NCI-H1105 treated with DMSO at 0.1 percent for 48 hours (cell line): ENCODE data around the gene C4orf36.
A peak's percentile ranks its signal among the peaks of the same experiment; 100 is the strongest.
"Not testable (repeated sequence)": the region's sequence is repeated elsewhere in the genome, so short reads cannot be mapped to it uniquely, and the experiment has no call there.

Experiments used
- DNase-seq: peaks from one replicate; lab custom pipeline; 2025; lab: John Stamatoyannopoulos, UW

C4orf36 gene

GRCh38 chr4:86917212-86918039 lies 25.2 kb upstream of the C4orf36 start:
- DNase-seq = no peak

- DNase-seq = no peak
Observed at GRCh38 chr4:86916392-86916791, 24.2 kb upstream of the C4orf36 start.

DNA sequence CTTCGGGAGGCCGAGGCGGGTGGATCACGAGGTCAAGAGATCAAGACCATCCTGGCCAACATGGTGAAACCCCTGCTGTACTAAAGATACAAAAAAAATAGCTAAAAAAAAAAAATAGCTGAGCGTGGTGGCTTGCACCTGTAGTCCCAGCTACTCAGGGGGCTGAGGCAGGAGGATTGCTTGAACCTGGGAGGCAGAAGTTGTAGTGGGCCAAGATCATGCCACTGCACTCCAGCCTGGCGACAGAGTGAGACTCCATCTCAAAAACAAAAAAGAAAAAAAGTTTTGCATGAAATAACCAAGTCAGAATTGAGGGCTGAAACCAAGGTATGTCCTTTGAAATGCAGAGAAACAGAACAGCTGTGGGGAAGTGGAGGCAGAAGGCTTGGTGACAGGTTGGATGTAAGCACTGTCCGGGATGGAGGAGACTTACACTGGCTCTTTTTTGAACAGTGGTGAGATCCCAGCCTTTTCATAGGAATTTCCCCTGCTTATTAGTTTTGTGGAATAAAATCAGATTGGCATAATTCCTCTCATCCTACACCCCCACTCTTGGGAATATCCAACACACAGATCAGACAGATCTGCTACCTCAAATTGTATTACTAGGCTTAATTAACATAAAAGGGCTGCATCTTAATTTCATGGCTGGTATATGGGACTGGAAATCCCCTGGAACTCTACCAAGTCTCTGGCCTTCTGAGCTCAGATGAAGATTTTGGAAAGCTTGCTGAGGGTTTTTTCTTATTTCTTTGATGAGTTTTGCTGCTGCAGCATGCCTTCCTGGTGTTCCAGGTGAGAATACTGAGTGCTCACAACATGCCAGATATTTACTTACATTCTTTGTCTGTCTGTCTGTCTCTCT lies 18.8 kb upstream of the C4orf36 start:
- DNase-seq = no peak

GRCh38 chr4:86910369-86910768 lies 18.1 kb upstream of the C4orf36 start:
- no peak for DNase-seq

- DNase-seq = no peak
Observed at GRCh38 chr4:86909546-86910295, 17.5 kb upstream of the C4orf36 start.

DNA sequence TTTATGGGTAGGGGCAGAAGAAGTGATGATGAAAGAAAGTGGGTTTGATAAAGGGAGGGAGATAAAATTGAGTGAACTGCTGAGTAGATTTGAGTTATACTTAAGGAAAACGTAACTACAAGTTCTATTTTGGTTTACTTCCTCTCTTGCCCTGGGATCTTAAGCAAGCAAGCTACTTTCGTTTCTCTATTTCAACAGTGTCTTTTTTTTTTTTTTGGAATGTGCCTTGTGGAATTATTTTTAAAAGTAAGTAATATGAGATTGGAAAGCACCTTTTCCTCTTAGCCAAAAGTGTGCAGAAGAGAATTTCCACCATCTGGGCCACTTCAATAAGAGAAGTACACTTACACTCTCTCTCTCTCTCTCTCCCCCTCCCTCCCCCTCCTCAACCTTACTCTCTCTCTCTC lies 16.0 kb upstream of the C4orf36 start:
- DNase-seq = no peak

- DNase-seq = no peak
Observed at GRCh38 chr4:86901864-86902263, 9.6 kb upstream of the C4orf36 start.

- DNase-seq = peak; percentile 6
Observed at GRCh38 chr4:86898562-86898961, 6.3 kb upstream of the C4orf36 start.

DNA sequence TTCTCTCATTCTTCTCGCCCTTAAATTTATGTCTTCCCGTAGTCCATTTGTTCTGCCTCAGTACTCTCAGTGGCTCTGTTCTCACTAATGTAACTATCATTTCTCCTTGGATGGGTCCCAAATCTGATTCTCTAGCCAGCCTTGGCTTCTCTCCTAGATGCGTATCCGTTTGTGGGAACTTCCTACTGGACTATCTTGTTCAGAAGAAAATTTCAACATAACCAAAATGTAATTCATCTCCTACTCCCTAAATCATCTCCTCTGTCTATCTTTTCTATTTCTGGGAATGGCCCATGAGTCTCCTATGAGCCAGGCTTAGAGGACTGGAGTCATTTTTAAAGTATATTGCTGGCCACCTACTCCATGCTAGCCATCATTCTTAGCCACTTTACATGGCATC lies 4.4 kb upstream of the C4orf36 start:
- no peak for DNase-seq

GRCh38 chr4:86895692-86896488 lies 3.7 kb upstream of the C4orf36 start:
- DNase-seq = peak; percentile 75

DNA sequence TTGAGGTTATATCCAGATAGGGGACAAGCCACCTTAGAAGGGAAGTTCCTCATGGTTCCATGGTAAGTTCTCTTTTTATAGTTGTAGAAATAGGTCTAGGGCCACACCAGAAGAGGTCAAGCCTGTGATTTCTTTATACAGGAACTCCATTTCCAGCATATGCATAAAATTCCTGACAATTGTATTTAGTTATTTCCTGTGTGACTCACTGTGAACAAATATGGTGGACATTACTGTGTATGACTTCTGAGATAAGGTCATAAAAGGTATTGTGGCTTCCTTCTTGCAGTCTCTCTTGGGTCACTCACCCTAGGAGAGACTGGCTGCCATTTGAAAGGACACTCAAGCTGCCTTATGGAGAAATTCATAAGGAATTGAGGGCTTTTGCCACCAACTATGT lies 2.2 kb upstream of the C4orf36 start:
- no peak for DNase-seq

DNA sequence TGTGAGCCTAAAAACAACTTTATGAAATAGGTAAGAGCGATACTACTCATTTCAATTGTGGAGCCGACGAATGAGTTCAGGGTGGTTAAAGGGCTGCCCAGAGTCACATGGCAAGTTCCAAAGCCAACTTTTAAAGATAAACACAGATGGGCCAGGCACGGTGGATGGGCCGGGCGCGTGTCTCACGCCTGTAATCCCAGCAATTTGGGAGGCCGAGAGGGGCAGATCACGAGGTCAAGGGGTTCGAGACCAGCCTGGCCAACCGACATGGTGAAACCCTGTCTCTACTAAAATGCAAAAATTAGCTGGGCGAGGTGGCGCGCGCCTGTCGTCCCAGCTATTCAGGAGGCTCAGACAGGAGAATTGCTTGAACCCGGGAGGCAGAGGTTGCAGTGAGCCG lies 914 bp upstream of the C4orf36 start:
- no peak for DNase-seq

DNA sequence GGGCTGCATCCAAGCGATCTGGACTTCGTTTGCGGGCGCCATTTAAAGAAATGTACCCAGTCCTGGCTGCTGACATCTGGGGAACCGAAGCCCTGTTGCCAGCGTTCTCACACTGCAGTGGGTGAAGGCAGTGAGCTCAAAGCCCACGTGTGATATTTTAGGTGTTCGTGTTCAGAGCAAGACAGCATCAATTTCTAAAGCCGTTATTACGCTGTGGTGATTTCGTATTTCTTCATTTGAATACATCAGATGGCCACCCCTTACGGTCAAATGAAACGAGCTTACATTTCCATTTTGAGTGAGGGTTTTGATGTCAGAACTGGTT lies 376 bp upstream of the C4orf36 start:
- DNase-seq = no peak

DNA sequence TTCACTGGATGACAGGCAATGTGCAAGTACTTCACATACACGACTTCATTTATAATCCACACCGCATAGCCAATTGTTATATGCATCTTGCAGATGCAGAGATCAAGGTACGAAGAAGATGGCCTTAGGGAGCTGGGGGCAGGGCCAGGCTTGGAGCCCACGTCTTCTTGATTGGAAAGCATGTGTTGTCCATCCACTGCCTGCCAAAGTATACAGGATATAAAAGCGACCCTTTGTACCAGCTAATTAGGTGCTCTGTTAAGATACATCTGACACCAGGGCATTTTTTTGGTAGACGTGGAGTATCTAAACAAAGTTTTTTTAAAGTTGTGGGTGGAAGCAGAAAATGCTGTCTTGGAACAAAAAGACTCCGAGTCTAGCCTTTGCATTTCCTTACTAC lies 1.4 kb downstream of the C4orf36 start:
- no peak for DNase-seq

DNA sequence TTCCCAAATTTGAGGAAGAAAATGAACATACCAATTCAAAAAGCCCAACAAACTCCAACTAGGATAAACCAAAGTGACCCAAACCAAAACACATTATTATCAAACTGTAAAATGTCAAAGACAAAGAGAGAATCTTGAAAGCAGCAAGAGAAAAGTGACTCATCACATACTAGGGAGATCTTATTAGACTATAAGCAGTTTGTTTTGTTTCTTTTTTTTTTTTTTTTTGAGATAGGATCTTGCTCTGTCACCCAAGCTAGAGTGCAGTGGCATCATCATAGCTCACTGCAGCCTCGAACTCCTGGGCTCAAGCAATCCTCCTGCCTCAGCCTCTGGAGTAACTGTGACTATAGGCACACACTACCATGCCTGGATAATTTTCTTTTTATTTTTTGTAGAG lies 12.6 kb downstream of the C4orf36 start:
- no peak for DNase-seq

DNA sequence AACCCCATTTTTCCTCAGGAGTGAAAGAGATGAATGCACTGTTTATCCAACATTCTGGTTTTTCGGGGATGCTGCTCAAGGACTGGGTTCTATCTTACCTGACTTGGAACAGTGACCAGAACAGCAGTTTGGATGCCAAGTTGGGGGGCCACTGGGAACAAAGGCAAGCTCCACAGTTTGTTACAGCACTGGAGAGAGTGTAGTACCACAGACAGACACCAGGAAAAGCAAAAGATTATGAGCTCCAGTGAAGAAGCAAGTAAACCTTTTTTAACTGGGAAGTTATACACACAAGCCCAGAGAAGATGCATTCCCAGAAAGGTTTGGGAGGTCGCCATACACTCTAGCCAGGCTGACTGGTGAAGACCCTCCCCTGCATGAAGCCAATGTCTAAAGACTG lies 13.6 kb downstream of the C4orf36 start:
- DNase-seq = no peak

- DNase-seq = no peak
Observed at GRCh38 chr4:86876894-86877685, 15.1 kb downstream of the C4orf36 start.

- DNase-seq = not testable (repeated sequence)
Observed at GRCh38 chr4:86875436-86875835, 16.8 kb downstream of the C4orf36 start.

- DNase-seq = no peak
Observed at GRCh38 chr4:86872135-86872534, 20.1 kb downstream of the C4orf36 start.

DNA sequence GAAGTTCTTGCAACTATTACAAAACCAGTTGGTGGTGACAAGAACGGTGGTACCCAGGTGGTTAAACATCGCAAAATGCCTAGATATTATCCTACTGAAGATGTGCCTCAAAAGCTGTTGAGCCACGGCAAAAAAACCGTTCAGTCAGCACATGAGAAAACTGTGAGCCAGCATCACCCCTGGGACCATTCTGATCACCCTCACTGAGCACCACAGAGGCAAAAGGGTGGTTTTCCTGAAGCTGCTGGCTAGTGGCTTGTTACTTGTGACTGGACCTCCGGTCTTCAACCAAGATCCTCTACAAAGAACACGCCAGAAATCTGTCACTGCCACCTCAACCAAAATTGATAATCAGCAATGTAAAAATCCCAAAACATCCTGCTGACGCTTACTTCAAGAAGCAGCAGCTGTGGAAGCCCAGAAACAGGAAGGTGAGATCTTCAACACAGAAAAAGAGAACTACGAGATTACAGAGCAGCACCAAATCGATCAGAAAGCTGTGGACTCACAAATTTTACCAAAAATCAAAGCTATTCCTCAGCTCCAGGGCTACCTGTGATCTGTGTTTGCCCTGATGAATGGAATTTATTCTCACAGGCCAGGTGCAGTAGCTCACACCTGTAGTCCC lies 21.7 kb downstream of the C4orf36 start:
- no peak for DNase-seq
